ENCODE measurements around the gene SLC32A1. TPM values are rescaled to one million over a fixed set of nuclear protein-coding genes. Genes with fewer than 3 reads are reported as not detected.

Gene SLC32A1
- total RNA-seq, 2 experiments from 2014 or later: not detected

DNA sequence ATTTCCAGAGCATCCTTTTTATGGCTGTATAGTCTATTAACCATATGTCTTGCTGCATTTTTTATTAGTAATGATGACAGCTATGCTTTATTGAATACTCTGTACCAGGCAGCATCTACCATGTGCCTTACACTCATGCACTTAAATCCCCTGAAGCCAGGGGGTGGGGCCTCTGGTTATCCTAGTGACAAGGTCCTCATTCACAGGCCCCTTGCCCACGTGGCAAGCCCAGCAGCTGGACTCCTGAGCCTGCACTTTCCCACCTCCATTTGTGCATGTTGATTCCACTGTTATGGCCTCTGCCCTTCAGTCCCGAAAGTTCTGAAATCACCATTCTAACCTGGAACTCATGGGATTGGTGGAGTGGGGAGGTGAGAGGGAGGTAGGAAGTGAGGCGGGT, 46.3 kb downstream of the SLC32A1 start:
- peaks cover 0 to 5% of the 10 kb centered on the region in 2 experiments for H3K9me3 ChIP-seq (ENCODE audit: control insufficient read depth in 1 of 2, insufficient read depth in 1 of 2, low read length in 2 of 2)
- ChIA-PET CTCF (no interaction called here), POLR2A (no interaction called here)
- no peak overlapping the region for H3K27ac Mint-ChIP-seq
- no peaks in the 10 kb centered on the region for H3K27me3 Mint-ChIP-seq
- no peaks in the 10 kb centered on the region for H3K4me1 Mint-ChIP-seq (ENCODE audit: low read depth)
- H3K4me1 ChIP-seq (ENCODE audit: insufficient read depth, low read length): no peaks in the 10 kb centered on the region
- intact Hi-C loops (cut with DNase I, micrococcal nuclease): no loop called here
- ATAC-seq (ENCODE audit: poor library complexity) (no peak), DNase-seq (no peak)
- TF ChIP-seq, protein P1, sequence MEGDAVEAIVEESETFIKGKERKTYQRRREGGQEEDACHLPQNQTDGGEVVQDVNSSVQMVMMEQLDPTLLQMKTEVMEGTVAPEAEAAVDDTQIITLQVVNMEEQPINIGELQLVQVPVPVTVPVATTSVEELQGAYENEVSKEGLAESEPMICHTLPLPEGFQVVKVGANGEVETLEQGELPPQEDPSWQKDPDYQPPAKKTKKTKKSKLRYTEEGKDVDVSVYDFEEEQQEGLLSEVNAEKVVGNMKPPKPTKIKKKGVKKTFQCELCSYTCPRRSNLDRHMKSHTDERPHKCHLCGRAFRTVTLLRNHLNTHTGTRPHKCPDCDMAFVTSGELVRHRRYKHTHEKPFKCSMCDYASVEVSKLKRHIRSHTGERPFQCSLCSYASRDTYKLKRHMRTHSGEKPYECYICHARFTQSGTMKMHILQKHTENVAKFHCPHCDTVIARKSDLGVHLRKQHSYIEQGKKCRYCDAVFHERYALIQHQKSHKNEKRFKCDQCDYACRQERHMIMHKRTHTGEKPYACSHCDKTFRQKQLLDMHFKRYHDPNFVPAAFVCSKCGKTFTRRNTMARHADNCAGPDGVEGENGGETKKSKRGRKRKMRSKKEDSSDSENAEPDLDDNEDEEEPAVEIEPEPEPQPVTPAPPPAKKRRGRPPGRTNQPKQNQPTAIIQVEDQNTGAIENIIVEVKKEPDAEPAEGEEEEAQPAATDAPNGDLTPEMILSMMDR (IDR thresholded peaks at IDR 0.05): no peak
- no peaks in the 10 kb centered on the region for H3K27me3 ChIP-seq (ENCODE audit: control insufficient read depth in 1 of 2, insufficient read depth in 2 of 2, low read length in 2 of 2)
- peaks cover 68% of the 10 kb centered on the region for H3K36me3 ChIP-seq (ENCODE audit: insufficient read depth, low read length)
- peaks cover 97% of the 10 kb centered on the region for H3K36me3 Mint-ChIP-seq (ENCODE audit: low read depth)
- H3K9me3 Mint-ChIP-seq: no peaks in the 10 kb centered on the region
- no peak overlapping the region for H3K27ac ChIP-seq (ENCODE audit: low read depth in 1 of 2, low read length in 2 of 2)
- no peak overlapping the region for H3K4me3 Mint-ChIP-seq
- H3K4me3 ChIP-seq (ENCODE audit: low read length): no peak overlapping the region

GRCh38 chr20:38770970-38771369, 46.7 kb downstream of the SLC32A1 start:
- Histone ChIP-seq H3K36me3 (ENCODE audit: insufficient read depth, low read length) (peaks cover 64% of the 10 kb centered on the region), H3K27me3 (ENCODE audit: control insufficient read depth in 1 of 2, insufficient read depth in 2 of 2, low read length in 2 of 2) (no peaks in the 10 kb centered on the region), H3K4me1 (ENCODE audit: insufficient read depth, low read length) (no peaks in the 10 kb centered on the region), H3K4me3 (ENCODE audit: low read length) (no peak overlapping the region), H3K27ac (ENCODE audit: low read depth in 1 of 2, low read length in 2 of 2) (no peak overlapping the region), H3K9me3 (ENCODE audit: control insufficient read depth in 1 of 2, insufficient read depth in 1 of 2, low read length in 2 of 2) (peaks cover 0 to 5% of the 10 kb centered on the region in 2 experiments)
- ATAC-seq (ENCODE audit: poor library complexity) (no peak), DNase-seq (no peak)
- no peak overlapping the region for H3K4me3 Mint-ChIP-seq
- TF ChIP-seq, protein P1 (IDR thresholded peaks at IDR 0.05): no peak
- no peaks in the 10 kb centered on the region for H3K9me3 Mint-ChIP-seq
- no peaks in the 10 kb centered on the region for H3K4me1 Mint-ChIP-seq (ENCODE audit: low read depth)
- no peaks in the 10 kb centered on the region for H3K27me3 Mint-ChIP-seq
- CTCF ChIA-PET: no interaction called here
- intact Hi-C loops (cut with DNase I, micrococcal nuclease): no loop called here
- peaks cover 97% of the 10 kb centered on the region for H3K36me3 Mint-ChIP-seq (ENCODE audit: low read depth)
- POLR2A ChIA-PET: no interaction called here
- no peak overlapping the region for H3K27ac Mint-ChIP-seq

- ChIA-PET CTCF (no interaction called here), POLR2A (no interaction called here)
- Histone ChIP-seq H3K36me3 (ENCODE audit: insufficient read depth, low read length) (peaks cover 60% of the 10 kb centered on the region), H3K27ac (ENCODE audit: low read depth in 1 of 2, low read length in 2 of 2) (no peak overlapping the region), H3K4me3 (ENCODE audit: low read length) (no peak overlapping the region), H3K9me3 (ENCODE audit: control insufficient read depth in 1 of 2, insufficient read depth in 1 of 2, low read length in 2 of 2) (peaks cover 0 to 5% of the 10 kb centered on the region in 2 experiments), H3K27me3 (ENCODE audit: control insufficient read depth in 1 of 2, insufficient read depth in 2 of 2, low read length in 2 of 2) (no peaks in the 10 kb centered on the region), H3K4me1 (ENCODE audit: insufficient read depth, low read length) (no peaks in the 10 kb centered on the region)
- intact Hi-C loops (cut with DNase I, micrococcal nuclease): no loop called here
- Mint-ChIP-seq H3K27me3 (no peaks in the 10 kb centered on the region), H3K36me3 (ENCODE audit: low read depth) (peaks cover 95% of the 10 kb centered on the region), H3K27ac (no peak overlapping the region), H3K9me3 (no peaks in the 10 kb centered on the region), H3K4me1 (ENCODE audit: low read depth) (no peaks in the 10 kb centered on the region), H3K4me3 (no peak overlapping the region)
- DNase-seq (no peak), ATAC-seq (ENCODE audit: poor library complexity) (no peak)
- TF ChIP-seq, protein P1 (IDR thresholded peaks at IDR 0.05): no peak
Measured at GRCh38 chr20:38771621-38772020, 47.3 kb downstream of the SLC32A1 start.

Data from CD4-positive, alpha-beta T cell (primary cell).